Activated CD4-positive, alpha-beta T cell treated with anti-CD3 and anti-CD28 coated beads, Interleukin-2, Interleukin-4, amounts not matched to agents 100 ng/mL and 50 ng/mL, durations not matched to agents 16 hours and 8 hours (primary cell): Measurements from ENCODE around the gene TEX55.
"Not testable (repeated sequence)": the region's sequence is repeated elsewhere in the genome, so short reads cannot be mapped to it uniquely, and the experiment has no call there.

Source experiments
- DNase-seq: peaks from one replicate; pipeline ENCODE4 v3.0.0-alpha.2; 2020; ENCODE audit warnings: low spot score

Gene TEX55

DNA sequence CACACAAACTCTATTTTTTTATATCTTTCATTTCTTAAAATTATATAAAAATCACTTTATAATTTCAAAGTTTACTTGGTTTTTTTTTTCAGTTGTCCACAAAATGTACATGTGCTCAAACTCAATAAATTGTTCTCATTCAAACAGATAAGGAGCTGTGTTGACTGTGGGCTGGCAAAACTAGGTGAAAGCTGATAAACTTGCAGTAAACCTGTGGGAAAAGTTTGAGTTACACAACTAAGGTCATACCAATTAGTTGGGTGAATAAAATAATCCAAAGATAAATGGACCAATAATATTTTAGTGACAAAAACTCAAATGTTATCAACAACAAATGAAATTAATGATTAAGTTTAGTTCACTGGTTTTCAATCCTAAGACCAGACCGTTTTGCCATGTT, 14.8 kb downstream of the TEX55 start:
- DNase-seq = no peak

DNA sequence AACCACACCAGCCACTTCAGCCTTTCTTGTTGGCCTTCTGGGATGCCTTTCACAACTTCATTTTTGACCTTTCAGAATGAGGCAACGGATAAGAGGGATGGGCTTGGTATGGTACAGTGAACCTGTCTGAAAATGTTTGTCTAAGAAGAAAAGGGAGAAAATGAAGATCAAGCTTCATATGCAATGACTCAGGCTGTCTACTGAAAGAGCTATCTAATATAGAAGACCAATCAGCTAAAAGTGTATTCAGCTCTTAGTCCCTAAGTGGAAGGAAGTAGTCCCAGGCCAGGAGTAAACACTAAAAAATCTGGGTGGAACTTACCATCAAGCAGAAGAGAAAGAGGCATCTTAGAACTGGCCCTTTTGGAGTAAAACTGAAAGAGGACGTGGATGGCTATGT, 15.3 kb downstream of the TEX55 start:
- no peak for DNase-seq

DNA sequence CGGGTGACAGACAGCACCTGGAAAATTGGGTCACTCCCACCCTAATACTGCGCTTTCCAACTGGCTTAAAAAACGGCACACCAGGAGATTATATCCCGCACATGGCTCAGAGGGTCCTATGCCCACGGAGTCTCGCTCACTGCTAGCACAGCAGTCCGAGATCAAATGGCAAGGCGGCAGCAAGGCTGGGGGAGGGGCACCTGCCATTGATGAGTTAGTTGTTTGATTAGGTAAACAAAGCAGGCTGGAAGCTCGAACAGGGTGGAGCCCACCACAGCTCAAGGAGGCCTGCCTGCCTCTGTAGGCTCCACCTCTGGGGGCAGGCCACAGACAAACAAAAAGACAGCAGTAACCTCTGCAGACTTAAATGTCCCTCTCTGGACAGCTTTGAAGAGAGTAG, 18.8 kb downstream of the TEX55 start:
- DNase-seq = not testable (repeated sequence)

DNA sequence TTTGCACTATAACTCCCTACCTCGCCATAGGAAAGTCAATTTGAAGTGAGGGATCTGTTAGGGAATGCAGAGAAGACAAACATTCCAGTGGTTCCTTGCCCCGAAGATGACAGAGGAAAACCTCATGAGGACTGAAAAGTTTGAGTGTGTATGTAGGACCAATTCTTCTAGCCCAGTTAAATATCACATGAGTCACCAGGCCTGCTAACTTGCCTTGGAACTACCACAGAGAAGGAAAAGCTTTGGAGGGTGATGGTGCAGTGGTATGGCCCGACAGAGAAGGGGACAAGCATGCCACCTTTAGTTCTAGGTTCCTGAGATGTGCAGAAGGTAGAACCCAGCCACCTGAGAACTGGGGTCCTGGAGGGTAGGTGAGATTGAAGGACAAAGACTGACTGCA, 24.9 kb downstream of the TEX55 start:
- no peak for DNase-seq

GRCh38 chr3:119173325-119173724, 27.4 kb downstream of the TEX55 start, which contains the start of gene UPK1B:
Gene UPK1B, plus strand, starts transcription at chr3:119173598. Its CDS starts 13,144 bp downstream, at chr3:119186742.
- no peak for DNase-seq

DNA sequence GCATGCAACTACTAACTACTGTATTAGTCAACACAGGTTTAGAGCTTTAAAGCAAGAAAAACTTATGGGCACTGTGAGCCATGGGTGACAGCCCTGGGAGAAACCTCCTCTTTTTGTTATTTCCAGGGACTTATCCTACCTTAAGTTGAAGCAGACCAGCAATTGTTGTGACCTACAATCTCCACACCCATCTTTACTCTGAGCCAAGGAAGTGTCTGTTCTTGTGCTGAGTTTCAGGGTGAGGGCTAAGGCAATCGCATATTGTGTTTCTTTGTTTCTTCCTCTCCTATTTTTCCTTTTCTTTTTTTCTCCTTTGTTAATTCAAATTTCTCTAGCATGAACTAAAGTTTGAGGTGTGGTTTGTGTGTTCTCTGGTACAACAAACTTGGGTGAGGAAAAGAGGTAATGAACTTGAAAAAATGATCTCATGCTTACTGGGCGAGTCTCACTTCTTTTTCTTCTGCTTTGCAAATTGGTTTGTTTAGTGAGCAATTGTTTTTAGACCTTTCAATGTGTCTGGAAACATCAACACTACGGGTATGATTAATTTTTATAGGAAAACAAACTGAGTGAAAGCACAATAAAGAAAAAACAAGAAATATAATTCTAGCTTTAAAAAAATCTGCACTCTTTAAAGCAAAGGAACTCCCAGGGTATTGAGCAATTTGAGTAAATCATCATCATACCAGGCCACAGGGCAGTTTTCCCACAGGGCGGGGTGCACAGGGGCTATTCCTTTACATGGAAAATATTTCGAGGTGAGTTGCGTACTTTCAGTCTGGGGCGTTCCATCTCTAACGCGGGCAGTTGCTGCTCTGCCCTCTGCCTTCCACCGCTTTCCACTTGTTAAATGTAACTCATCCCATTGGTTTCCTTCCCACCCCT, 30.1 kb downstream of the TEX55 start:
- no peak for DNase-seq

GRCh38 chr3:119176778-119177177, 30.8 kb downstream of the TEX55 start:
- no peak for DNase-seq

DNA sequence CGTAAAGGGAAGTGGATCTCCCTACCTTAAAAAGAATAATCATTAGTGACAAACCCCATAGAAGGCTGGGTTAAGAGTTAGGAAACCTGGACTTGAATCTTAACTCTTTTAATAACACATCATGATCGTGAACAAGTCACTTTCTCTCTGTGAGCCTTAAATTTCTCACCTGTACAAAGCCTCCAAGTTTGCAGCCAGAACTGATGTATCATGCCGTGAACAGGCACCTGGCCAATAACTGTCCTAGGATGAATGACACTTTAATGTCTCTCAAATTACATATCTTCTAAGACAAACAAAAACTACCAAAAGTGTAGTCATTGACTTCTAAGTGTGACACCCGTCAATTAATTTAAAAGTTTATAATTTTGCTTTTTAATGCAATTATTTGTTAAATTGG, 31.4 kb downstream of the TEX55 start:
- no peak for DNase-seq

- no peak for DNase-seq
Measured at GRCh38 chr3:119181765-119182164, 35.8 kb downstream of the TEX55 start.

- DNase-seq = no peak
Measured at GRCh38 chr3:119184111-119184510, 38.1 kb downstream of the TEX55 start.

DNA sequence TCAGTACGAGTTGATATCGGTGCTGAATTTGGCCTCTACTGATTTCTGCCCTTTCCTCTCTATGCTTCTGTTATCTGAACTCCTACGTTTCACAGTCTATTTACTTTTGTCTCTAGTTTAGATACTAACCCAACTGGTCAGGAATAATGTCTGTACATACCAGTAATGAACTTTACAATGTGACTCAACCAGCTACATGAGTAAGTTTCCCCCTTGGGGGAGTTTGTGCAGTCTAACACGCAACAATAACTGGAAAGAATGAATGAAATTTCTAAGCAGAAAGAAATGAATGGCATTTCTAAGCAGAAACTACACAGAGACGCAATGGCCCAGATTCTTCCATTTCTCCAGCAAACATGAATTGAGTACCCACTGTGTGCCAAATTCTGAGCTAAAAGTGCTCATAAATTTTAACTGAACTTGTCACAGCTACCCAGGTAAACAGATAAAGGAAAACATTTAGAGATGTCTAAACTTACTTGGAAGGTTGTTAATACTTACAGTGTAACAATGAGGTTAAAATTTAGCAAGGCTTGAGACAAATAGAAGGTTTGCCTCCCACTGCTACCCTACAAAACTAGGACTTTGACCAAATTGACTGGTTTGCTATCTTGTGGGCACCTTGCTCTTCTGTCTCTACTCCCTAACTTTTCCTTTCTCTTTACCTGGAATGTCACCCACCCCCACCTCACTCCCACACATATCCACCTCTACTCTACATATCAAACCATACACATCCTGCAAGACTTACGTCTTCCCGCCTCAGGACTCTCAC, 39.0 kb downstream of the TEX55 start:
- DNase-seq = peak; percentile 4

DNA sequence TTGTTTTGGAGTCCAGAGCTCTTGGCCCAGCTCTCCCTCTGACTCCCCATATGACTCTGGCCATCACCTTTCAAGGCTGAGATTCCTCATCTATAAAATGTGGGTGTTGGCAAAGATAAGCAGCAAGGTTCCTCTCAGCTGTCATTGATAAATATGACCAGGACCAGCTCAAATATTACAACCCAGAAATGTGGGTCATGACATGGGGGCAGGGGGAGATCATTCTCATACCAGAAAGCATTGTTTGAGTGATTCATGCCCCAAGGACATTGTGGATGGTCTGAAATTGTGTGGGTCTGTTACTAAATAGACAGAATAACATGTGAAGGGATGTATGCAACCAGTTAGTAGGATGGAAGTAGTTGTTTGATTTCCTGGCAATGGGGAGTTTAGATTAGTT, 41.3 kb downstream of the TEX55 start:
- no peak for DNase-seq

DNA sequence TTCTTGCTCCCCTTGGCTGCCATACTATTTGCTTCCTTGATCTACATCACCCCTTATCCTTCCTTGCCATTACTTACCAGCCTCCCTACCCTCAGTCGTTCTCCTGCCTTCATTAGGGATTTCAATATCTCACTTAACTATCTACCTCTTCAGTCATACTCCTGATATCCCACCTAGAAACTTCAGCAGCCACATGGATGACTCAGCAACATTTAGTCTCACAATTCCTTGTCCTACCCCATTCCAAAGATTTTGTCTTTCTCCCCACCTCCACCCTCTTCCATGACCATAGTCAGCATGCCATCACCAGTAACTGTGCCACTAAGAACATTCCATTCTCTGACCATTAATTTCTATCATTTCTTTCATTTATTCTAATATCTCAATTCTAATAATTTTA, 45.8 kb downstream of the TEX55 start:
- DNase-seq = no peak

DNA sequence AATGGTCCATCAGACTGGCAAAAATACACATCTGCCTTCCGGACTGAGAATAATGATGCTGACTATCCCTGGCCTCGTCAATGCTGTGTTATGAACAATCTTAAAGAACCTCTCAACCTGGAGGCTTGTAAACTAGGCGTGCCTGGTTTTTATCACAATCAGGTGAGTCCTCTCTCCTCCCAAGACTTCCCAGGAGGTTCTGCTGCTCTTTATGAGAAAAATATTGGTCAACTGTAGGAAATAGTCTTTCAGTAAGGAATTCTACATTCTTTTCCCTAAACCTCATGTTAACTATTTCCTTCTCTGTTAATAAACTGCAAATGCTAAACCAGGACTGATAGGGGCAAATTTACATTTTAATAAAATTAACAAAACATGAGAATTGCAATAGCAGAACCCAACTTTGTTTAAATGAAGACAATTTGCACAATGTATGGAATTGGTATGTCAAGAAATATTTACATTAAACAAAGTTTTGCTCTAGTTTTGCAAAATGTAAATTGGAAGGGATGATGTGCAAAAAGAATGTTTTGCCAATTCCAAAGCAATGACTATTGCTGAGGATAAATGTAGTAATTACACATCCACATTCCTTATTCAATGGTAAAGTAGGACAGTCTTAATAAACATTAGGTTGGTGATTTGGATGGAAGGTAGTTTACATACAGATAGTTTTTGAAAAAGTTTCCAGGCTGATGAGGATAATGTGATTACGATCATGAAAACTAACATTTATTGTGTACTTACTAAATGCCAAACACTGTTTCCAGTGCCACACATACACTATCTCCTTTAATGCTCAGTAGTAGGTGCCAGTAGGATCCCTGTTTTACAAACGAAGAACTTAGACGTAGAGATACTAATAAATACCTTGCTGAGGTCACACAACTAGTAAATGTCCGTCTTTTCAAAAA, 48.5 kb downstream of the TEX55 start:
- no peak for DNase-seq

DNA sequence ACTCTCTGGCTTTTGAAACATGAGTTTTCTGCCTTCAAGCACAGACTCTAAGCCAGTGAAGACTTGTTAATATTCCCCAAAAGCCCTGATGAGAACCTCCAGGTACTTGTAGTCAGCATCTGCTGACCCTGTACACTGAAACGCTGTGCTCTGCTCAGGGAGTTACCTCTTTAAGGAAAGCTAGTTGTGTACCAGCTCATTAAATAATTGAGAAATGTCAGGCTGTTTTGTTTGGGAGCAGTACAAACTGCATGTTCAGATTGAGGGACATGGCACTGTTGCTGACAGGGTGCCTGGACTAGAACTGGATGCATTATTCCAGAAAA, 49.1 kb downstream of the TEX55 start:
- no peak for DNase-seq

- no peak for DNase-seq
Measured at GRCh38 chr3:119195911-119196310, 49.9 kb downstream of the TEX55 start.
